ENCODE measurements around the gene SPIN3.

DNA sequence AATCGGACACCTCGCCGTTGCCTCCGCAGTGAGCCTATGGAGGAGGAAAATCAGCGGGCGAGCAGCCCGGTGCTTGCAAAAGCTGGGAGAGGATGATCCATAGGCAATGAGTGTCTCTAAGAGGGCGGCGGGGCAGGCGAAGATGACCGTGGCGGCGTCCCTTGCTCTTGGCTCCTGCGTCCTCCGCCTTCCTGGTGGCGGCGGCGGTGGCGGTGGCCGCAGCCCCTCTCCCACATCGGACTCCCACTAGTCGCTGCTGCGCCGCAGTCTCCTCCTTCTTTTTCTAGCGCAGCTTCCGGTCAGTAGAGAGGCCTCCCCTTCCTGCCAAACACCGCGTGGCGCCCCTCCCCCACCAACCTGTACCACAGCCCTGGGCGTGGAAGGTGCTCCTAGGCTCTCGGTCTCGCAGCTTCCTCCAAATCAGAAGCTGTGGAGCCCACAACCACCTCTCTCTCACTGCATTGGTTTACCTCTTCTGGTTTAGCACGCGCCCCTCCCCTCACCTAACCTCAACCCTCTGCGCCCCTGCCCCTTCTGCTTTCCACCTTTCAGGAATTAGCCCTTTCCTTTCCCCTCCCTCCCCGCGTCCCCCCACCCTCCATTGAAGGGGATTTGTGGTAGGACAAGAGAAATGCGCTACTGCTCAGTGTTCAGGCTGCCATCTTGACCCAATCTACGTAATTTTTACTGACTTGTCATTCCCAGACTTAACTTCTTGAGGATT is at the start of gene SPIN3:
- peak; percentile 84 for TF ChIP-seq POLR2A (IDR thresholded peaks at IDR 0.05; ENCODE audit: low read depth, low read length)
- TF ChIP-seq POLR2AphosphoS5 (IDR thresholded peaks at IDR 0.05; ENCODE audit: low read depth, low read length) = peak; percentile 71; the same call in 1 of the 2 replicates
